Coronary artery (tissue), 2 donors: ENCODE data around the gene ALPP.
"Not testable (repeated sequence)": the region's sequence is repeated elsewhere in the genome, so short reads cannot be mapped to it uniquely, and the experiment has no call there.

Experiments
- DNase-seq: peaks from one replicate; pipeline ENCODE4 v3.0.0-alpha.2; 2017; ENCODE audit warnings: low spot score
- H3K27ac ChIP-seq, 2 donors: fragments of 200-600 bp; sonication (generic); one replicate each; pipeline ENCODE4 v1.5.1; 2016 to 2019
- H3K4me3 ChIP-seq: fragments of 200-600 bp; sonication (generic); 2 replicates; pipeline ENCODE4 v1.5.1; 2016; ENCODE audit warnings: mild to moderate bottlenecking, moderate library complexity
- CTCF ChIP-seq: fragments of 200-600 bp; sonication (generic); IDR thresholded peaks from one replicate; pipeline ENCODE4 v1.5.1; 2019; ENCODE audit warnings: antibody characterized with exemption

Gene ALPP

GRCh38 chr2:232377319-232377718 lies 1.2 kb upstream of the ALPP start:
- H3K4me3 ChIP-seq = no peak overlapping the region
- no peak overlapping the region for H3K27ac ChIP-seq
- no peak for DNase-seq
- TF ChIP-seq CTCF = no peak

- no peak for TF ChIP-seq CTCF
- H3K4me3 ChIP-seq = no peak overlapping the region
- no peak overlapping the region for H3K27ac ChIP-seq
- no peak for DNase-seq
Measured at GRCh38 chr2:232377841-232378734, 463 bp upstream of the ALPP start.

- not testable (repeated sequence) for H3K4me3 ChIP-seq, DNase-seq, H3K27ac ChIP-seq
Measured at GRCh38 chr2:232379610-232380590, 1.3 kb downstream of the ALPP start.

GRCh38 chr2:232381204-232382031 lies 2.9 kb downstream of the ALPP start:
- DNase-seq, H3K4me3 ChIP-seq, H3K27ac ChIP-seq: not testable (repeated sequence)

GRCh38 chr2:232382331-232383225 lies 4.0 kb downstream of the ALPP start:
- no peak for DNase-seq

GRCh38 chr2:232384466-232384865 lies 5.9 kb downstream of the ALPP start:
- TF ChIP-seq CTCF = no peak
- H3K27ac ChIP-seq = no peak overlapping the region
- no peak for DNase-seq

More at GRCh38 chr2:232382331-232383225, 4.0 kb downstream of the ALPP start:
- Histone ChIP-seq H3K4me3 (no peak overlapping the region), H3K27ac (no peak overlapping the region)
- no peak for TF ChIP-seq CTCF

GRCh38 chr2:232385058-232385457 lies 6.5 kb downstream of the ALPP start:
- H3K27ac ChIP-seq, DNase-seq, H3K4me3 ChIP-seq: not testable (repeated sequence)

More at GRCh38 chr2:232384466-232384865, 5.9 kb downstream of the ALPP start:
- no peak overlapping the region for H3K4me3 ChIP-seq
